ENCODE results near the gene ME3. TPM values are rescaled to one million over a fixed set of nuclear protein-coding genes. Genes with fewer than 3 reads are reported as not detected.
A peak's percentile ranks its signal among the peaks of the same experiment; 100 is the strongest.

Gene ME3
- 0.92 TPM for total RNA-seq (ENCODE audit: unreplicated experiment)
- long read RNA-seq, partial matches to known transcripts = 0 of 1 reads
- long read RNA-seq, other reads (novel, unspliced or antisense) = 1 of 1 reads

DNA sequence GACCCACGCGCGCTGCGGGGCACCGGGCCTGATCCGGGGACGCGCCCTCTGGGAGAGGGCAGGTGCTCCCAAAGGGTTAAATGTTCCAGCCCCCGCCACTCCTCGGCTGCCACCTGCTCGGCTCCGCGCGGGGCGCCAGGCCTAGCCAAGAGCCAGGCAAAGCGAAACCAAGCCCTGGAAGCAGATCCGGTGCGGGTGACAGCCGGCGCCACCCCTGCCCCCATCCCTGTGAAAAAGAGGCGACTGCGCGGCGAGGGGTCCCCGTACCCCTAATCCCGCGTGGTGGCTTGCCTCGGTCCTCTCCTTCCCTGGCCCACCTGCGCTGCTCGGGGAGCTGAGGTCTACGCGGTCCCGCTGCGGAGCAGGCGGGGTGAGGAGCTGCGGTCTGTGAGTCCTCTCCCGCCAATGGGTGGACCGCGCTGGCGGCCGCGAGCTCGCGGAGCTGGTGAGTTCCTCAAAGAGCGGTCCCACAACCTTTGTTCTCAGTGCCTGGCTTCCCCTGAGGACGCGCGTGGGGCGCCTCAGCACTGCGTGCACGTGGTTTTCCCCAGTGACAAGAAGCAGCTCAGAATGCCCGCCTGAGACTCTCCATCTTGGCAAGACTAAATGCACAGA is at the start of gene ME3:
ME3 (minus strand) TSS at position 610 of the 615 bp plus-strand sequence.
- H3K27ac Mint-ChIP-seq (ENCODE audit: unreplicated experiment) = no peak within 1 kb of the TSS
- DNase-seq (ENCODE audit: low spot score) = peak; percentile 37
- TF ChIP-seq, protein P1, sequence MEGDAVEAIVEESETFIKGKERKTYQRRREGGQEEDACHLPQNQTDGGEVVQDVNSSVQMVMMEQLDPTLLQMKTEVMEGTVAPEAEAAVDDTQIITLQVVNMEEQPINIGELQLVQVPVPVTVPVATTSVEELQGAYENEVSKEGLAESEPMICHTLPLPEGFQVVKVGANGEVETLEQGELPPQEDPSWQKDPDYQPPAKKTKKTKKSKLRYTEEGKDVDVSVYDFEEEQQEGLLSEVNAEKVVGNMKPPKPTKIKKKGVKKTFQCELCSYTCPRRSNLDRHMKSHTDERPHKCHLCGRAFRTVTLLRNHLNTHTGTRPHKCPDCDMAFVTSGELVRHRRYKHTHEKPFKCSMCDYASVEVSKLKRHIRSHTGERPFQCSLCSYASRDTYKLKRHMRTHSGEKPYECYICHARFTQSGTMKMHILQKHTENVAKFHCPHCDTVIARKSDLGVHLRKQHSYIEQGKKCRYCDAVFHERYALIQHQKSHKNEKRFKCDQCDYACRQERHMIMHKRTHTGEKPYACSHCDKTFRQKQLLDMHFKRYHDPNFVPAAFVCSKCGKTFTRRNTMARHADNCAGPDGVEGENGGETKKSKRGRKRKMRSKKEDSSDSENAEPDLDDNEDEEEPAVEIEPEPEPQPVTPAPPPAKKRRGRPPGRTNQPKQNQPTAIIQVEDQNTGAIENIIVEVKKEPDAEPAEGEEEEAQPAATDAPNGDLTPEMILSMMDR (IDR thresholded peaks at IDR 0.05; ENCODE audit: unreplicated experiment) = no peak
- H3K27me3 Mint-ChIP-seq (ENCODE audit: unreplicated experiment) = peaks cover 9% of the 10 kb centered on the region
- H3K4me1 Mint-ChIP-seq (ENCODE audit: unreplicated experiment) = peaks cover 3% of the 10 kb centered on the region
- no peaks in the 10 kb centered on the region for H3K9me3 Mint-ChIP-seq (ENCODE audit: unreplicated experiment)
- peaks cover 3% of the 10 kb centered on the region for H3K36me3 Mint-ChIP-seq (ENCODE audit: low read depth, unreplicated experiment)
- peak within 1 kb of the TSS; percentile 82 for H3K4me3 Mint-ChIP-seq (ENCODE audit: unreplicated experiment)

GRCh38 chr11:86722006-86722405 is 49.6 kb upstream of the ME3 start:
- Mint-ChIP-seq H3K27me3 (ENCODE audit: unreplicated experiment) (no peaks in the 10 kb centered on the region), H3K4me3 (ENCODE audit: unreplicated experiment) (no peak overlapping the region), H3K36me3 (ENCODE audit: low read depth, unreplicated experiment) (no peaks in the 10 kb centered on the region), H3K4me1 (ENCODE audit: unreplicated experiment) (no peaks in the 10 kb centered on the region), H3K9me3 (ENCODE audit: unreplicated experiment) (no peaks in the 10 kb centered on the region), H3K27ac (ENCODE audit: unreplicated experiment) (no peak overlapping the region)
- TF ChIP-seq, protein P1 (IDR thresholded peaks at IDR 0.05; ENCODE audit: unreplicated experiment) = no peak
- DNase-seq (ENCODE audit: low spot score) = no peak

GRCh38 chr11:86720546-86720945 is 48.1 kb upstream of the ME3 start:
- H3K27me3 Mint-ChIP-seq (ENCODE audit: unreplicated experiment) = peaks cover 2% of the 10 kb centered on the region
- TF ChIP-seq, protein P1 (IDR thresholded peaks at IDR 0.05; ENCODE audit: unreplicated experiment) = no peak
- no peak overlapping the region for H3K27ac Mint-ChIP-seq (ENCODE audit: unreplicated experiment)
- H3K4me3 Mint-ChIP-seq (ENCODE audit: unreplicated experiment) = no peak overlapping the region
- no peak for DNase-seq (ENCODE audit: low spot score)
- H3K4me1 Mint-ChIP-seq (ENCODE audit: unreplicated experiment) = no peaks in the 10 kb centered on the region
- no peaks in the 10 kb centered on the region for H3K9me3 Mint-ChIP-seq (ENCODE audit: unreplicated experiment)
- H3K36me3 Mint-ChIP-seq (ENCODE audit: low read depth, unreplicated experiment) = no peaks in the 10 kb centered on the region

DNA sequence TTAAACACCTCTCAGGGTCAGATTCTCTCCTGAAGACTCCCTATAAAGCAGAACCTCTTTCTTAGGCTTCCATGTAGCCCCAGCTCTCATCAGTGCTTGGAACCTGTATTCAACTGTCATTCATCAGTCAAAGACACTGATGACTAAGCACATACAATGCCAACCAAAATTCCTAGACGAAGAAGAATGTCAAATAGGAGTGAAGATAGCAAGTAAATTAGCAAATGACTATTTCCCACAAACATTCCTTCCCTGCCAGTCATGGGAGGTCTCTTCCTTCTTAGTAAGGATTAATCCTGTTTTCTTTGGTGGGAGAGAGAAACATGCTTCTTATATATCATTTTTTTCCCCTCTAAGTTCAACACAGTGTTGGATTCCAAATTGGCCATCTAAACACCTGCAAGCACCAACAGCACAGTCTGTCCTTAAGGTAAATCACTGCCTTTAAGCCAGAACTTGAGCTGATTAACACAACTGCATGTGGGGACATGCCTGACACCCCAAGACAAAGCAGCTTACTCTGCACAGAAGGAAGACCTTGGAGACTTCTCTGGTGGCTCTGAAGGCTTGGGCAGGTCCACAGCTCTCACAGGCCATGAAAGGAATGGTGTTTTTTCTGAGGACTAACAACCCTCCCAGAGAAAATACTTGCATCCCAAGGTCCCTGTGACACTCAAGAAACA is 47.5 kb upstream of the ME3 start:
- TF ChIP-seq, protein P1 (IDR thresholded peaks at IDR 0.05; ENCODE audit: unreplicated experiment) = no peak
- no peaks in the 10 kb centered on the region for H3K4me1 Mint-ChIP-seq (ENCODE audit: unreplicated experiment)
- no peak overlapping the region for H3K27ac Mint-ChIP-seq (ENCODE audit: unreplicated experiment)
- no peak for DNase-seq (ENCODE audit: low spot score)
- H3K36me3 Mint-ChIP-seq (ENCODE audit: low read depth, unreplicated experiment) = no peaks in the 10 kb centered on the region
- H3K27me3 Mint-ChIP-seq (ENCODE audit: unreplicated experiment) = peaks cover 2% of the 10 kb centered on the region
- no peaks in the 10 kb centered on the region for H3K9me3 Mint-ChIP-seq (ENCODE audit: unreplicated experiment)
- no peak overlapping the region for H3K4me3 Mint-ChIP-seq (ENCODE audit: unreplicated experiment)

GRCh38 chr11:86718999-86719398 is 46.6 kb upstream of the ME3 start:
- H3K9me3 Mint-ChIP-seq (ENCODE audit: unreplicated experiment) = no peaks in the 10 kb centered on the region
- H3K4me3 Mint-ChIP-seq (ENCODE audit: unreplicated experiment) = no peak overlapping the region
- no peak overlapping the region for H3K27ac Mint-ChIP-seq (ENCODE audit: unreplicated experiment)
- H3K27me3 Mint-ChIP-seq (ENCODE audit: unreplicated experiment) = peaks cover 2% of the 10 kb centered on the region
- TF ChIP-seq, protein P1 (IDR thresholded peaks at IDR 0.05; ENCODE audit: unreplicated experiment) = no peak
- no peaks in the 10 kb centered on the region for H3K4me1 Mint-ChIP-seq (ENCODE audit: unreplicated experiment)
- DNase-seq (ENCODE audit: low spot score) = no peak
- H3K36me3 Mint-ChIP-seq (ENCODE audit: low read depth, unreplicated experiment) = no peaks in the 10 kb centered on the region

Data from endothelial cell (in vitro differentiated cells).